ENCODE data around the gene ARHGAP44. TPM values are rescaled to one million over a fixed set of nuclear protein-coding genes. Genes with fewer than 3 reads are reported as not detected.

Gene ARHGAP44
- total and polyA plus RNA-seq, 4 donors: 0.14 to 1.3 (median 0.42) TPM

DNA sequence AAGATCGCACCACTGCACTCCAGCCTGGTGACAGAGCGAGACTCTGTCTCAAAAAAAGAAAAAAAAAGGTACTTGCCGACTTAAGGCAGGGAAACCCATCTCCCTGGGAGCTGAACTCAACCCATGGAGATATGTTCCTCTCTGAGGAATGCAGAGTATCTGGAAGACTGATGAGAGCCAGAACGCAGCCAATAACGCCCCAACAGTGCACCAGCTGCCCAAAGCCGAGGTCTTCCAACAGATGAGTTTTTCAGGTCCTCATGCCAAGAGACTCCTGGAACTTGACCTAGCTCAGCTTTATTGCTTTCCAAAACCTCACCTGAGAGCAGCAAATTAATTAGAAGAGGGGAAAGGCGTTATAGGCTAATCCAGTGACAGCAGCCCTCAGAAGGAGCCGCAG is 219.2 kb downstream of the ARHGAP44 start:
- no peak overlapping the region for H3K27ac ChIP-seq (ENCODE audit: low read depth in 1 of 2, low read length in 2 of 2)
- H3K36me3 ChIP-seq (ENCODE audit: control insufficient read depth in 4 of 4, insufficient read depth in 3 of 4, low read depth in 1 of 4, low read length in 3 of 4): peaks cover 12 to 73% (median 48%) of the 10 kb centered on the region in 4 donors
- no peak overlapping the region for H3K4me3 ChIP-seq (ENCODE audit: low read depth in 1 of 3, low read length in 3 of 3)
- WGBS: 96% methylated on average over 8 of the region's 8 CpGs
- no peak overlapping the region for H3K9ac ChIP-seq (ENCODE audit: low read depth in 1 of 2, low read length in 2 of 2)
- DNase-seq (ENCODE audit: low spot score): no peak
- no peaks in the 10 kb centered on the region for H3K4me1 ChIP-seq (ENCODE audit: control insufficient read depth in 4 of 4, insufficient read depth in 4 of 4, low read length in 3 of 4)
- H3K9me3 ChIP-seq (ENCODE audit: control insufficient read depth in 4 of 4, low read length in 3 of 4): no peaks in the 10 kb centered on the region
- TF ChIP-seq EGR1 (IDR thresholded peaks at IDR 0.05; ENCODE audit: low read depth in 2 of 2): no peak
- TF ChIP-seq RAD21 (IDR thresholded peaks at IDR 0.05): no peak
- no peak for TF ChIP-seq FOXA2 (IDR thresholded peaks at IDR 0.05)
- TF ChIP-seq HNF4A (conservative IDR thresholded peaks at IDR 0.05): no peak
- no peak for TF ChIP-seq TAF1 (conservative IDR thresholded peaks at IDR 0.05)
- no peak for TF ChIP-seq GABPA (IDR thresholded peaks at IDR 0.05 in 1 of 2, conservative IDR thresholded peaks at IDR 0.05 in 1 of 2)
- TF ChIP-seq, protein P1, sequence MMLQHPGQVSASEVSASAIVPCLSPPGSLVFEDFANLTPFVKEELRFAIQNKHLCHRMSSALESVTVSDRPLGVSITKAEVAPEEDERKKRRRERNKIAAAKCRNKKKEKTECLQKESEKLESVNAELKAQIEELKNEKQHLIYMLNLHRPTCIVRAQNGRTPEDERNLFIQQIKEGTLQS (IDR thresholded peaks at IDR 0.05): no peak
- TF ChIP-seq SP1 (IDR thresholded peaks at IDR 0.05): no peak
- no peak for TF ChIP-seq FOXA1 (IDR thresholded peaks at IDR 0.05)
- TF ChIP-seq, protein P2, sequence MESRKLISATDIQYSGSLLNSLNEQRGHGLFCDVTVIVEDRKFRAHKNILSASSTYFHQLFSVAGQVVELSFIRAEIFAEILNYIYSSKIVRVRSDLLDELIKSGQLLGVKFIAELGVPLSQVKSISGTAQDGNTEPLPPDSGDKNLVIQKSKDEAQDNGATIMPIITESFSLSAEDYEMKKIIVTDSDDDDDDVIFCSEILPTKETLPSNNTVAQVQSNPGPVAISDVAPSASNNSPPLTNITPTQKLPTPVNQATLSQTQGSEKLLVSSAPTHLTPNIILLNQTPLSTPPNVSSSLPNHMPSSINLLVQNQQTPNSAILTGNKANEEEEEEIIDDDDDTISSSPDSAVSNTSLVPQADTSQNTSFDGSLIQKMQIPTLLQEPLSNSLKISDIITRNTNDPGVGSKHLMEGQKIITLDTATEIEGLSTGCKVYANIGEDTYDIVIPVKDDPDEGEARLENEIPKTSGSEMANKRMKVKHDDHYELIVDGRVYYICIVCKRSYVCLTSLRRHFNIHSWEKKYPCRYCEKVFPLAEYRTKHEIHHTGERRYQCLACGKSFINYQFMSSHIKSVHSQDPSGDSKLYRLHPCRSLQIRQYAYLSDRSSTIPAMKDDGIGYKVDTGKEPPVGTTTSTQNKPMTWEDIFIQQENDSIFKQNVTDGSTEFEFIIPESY (IDR thresholded peaks at IDR 0.05): no peak
- TF ChIP-seq, protein P3, sequence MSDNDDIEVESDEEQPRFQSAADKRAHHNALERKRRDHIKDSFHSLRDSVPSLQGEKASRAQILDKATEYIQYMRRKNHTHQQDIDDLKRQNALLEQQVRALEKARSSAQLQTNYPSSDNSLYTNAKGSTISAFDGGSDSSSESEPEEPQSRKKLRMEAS (IDR thresholded peaks at IDR 0.05): no peak
- no peaks in the 10 kb centered on the region for H3K27me3 ChIP-seq (ENCODE audit: control insufficient read depth in 4 of 4, insufficient read depth in 4 of 4, low read length in 3 of 4)

DNA sequence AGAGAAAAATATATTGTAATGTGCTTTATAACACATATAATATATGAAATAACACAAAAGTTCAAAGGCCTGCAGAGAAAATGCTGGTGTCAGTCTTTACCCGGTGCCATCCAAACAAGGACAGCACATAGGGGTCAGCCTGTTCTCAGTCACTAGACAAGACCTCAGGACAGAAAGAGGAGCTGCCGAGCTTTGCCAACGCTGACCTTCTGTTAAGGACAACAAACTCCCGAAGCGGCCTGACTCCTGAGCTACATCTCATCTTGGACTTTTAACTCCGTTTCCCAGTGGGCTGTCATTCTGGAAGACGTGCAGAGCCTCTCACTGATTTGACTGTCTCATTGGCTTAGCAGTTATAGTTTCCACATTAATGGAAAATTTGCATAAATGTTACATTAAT is 221.7 kb downstream of the ARHGAP44 start:
- no peak overlapping the region for H3K4me3 ChIP-seq (ENCODE audit: low read depth in 1 of 3, low read length in 3 of 3)
- peaks cover 18 to 71% (median 47%) of the 10 kb centered on the region in 4 donors for H3K36me3 ChIP-seq (ENCODE audit: control insufficient read depth in 4 of 4, insufficient read depth in 3 of 4, low read depth in 1 of 4, low read length in 3 of 4)
- no peak overlapping the region for H3K9ac ChIP-seq (ENCODE audit: low read depth in 1 of 2, low read length in 2 of 2)
- H3K9me3 ChIP-seq (ENCODE audit: control insufficient read depth in 4 of 4, low read length in 3 of 4): no peaks in the 10 kb centered on the region
- no peaks in the 10 kb centered on the region for H3K27me3 ChIP-seq (ENCODE audit: control insufficient read depth in 4 of 4, insufficient read depth in 4 of 4, low read length in 3 of 4)
- no peak overlapping the region for H3K27ac ChIP-seq (ENCODE audit: low read depth in 1 of 2, low read length in 2 of 2)
- TF ChIP-seq, protein P4, sequence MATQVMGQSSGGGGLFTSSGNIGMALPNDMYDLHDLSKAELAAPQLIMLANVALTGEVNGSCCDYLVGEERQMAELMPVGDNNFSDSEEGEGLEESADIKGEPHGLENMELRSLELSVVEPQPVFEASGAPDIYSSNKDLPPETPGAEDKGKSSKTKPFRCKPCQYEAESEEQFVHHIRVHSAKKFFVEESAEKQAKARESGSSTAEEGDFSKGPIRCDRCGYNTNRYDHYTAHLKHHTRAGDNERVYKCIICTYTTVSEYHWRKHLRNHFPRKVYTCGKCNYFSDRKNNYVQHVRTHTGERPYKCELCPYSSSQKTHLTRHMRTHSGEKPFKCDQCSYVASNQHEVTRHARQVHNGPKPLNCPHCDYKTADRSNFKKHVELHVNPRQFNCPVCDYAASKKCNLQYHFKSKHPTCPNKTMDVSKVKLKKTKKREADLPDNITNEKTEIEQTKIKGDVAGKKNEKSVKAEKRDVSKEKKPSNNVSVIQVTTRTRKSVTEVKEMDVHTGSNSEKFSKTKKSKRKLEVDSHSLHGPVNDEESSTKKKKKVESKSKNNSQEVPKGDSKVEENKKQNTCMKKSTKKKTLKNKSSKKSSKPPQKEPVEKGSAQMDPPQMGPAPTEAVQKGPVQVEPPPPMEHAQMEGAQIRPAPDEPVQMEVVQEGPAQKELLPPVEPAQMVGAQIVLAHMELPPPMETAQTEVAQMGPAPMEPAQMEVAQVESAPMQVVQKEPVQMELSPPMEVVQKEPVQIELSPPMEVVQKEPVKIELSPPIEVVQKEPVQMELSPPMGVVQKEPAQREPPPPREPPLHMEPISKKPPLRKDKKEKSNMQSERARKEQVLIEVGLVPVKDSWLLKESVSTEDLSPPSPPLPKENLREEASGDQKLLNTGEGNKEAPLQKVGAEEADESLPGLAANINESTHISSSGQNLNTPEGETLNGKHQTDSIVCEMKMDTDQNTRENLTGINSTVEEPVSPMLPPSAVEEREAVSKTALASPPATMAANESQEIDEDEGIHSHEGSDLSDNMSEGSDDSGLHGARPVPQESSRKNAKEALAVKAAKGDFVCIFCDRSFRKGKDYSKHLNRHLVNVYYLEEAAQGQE (IDR thresholded peaks at IDR 0.05): no peak
- TF ChIP-seq GABPA (IDR thresholded peaks at IDR 0.05 in 1 of 2, conservative IDR thresholded peaks at IDR 0.05 in 1 of 2) (no peak), EGR1 (IDR thresholded peaks at IDR 0.05; ENCODE audit: low read depth in 2 of 2) (no peak), HNF4A (conservative IDR thresholded peaks at IDR 0.05) (no peak), FOXA2 (IDR thresholded peaks at IDR 0.05) (no peak), YY1 (IDR thresholded peaks at IDR 0.05) (no peak)
- TF ChIP-seq, protein P1 (IDR thresholded peaks at IDR 0.05): no peak
- TF ChIP-seq, protein P2 (IDR thresholded peaks at IDR 0.05): no peak
- TF ChIP-seq, protein P3 (IDR thresholded peaks at IDR 0.05): no peak
- TF ChIP-seq, protein P5, sequence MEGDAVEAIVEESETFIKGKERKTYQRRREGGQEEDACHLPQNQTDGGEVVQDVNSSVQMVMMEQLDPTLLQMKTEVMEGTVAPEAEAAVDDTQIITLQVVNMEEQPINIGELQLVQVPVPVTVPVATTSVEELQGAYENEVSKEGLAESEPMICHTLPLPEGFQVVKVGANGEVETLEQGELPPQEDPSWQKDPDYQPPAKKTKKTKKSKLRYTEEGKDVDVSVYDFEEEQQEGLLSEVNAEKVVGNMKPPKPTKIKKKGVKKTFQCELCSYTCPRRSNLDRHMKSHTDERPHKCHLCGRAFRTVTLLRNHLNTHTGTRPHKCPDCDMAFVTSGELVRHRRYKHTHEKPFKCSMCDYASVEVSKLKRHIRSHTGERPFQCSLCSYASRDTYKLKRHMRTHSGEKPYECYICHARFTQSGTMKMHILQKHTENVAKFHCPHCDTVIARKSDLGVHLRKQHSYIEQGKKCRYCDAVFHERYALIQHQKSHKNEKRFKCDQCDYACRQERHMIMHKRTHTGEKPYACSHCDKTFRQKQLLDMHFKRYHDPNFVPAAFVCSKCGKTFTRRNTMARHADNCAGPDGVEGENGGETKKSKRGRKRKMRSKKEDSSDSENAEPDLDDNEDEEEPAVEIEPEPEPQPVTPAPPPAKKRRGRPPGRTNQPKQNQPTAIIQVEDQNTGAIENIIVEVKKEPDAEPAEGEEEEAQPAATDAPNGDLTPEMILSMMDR (IDR thresholded peaks at IDR 0.05; ENCODE audit: low read depth, low read length, missing input control): no peak
- no peaks in the 10 kb centered on the region for H3K4me1 ChIP-seq (ENCODE audit: control insufficient read depth in 4 of 4, insufficient read depth in 4 of 4, low read length in 3 of 4)
- 57% methylated on average over 7 of the region's 7 CpGs for WGBS
- no peak for DNase-seq (ENCODE audit: low spot score)
